HCT116 (cell line): Measurements from ENCODE around the gene ASAP3. TPM values are rescaled to one million over a fixed set of nuclear protein-coding genes. Genes with fewer than 3 reads are reported as not detected.

Experiments used
- ATAC-seq: fragments of 200-7000 bp; cut with Tn5 transposase; 2 replicates; pipeline ENCODE4 v1.9.1; 2020; ENCODE audit warnings: mild to moderate bottlenecking, moderate library complexity
- BruUV-seq: library from RNA; stranded (reverse); fragments of 400-500 nt; replicated peaks from 2 replicates; lab custom pipeline; 2021; lab: Mats Ljungman, UMichigan
- CTCF ChIA-PET: fragments of 300-600 bp; sonication (Branson Sonifier 250); formaldehyde crosslinking; loops from one replicate; lab custom pipeline; 2021; ENCODE audit warnings: antibody characterized with exemption; lab: Charles Lee
- POLR2A ChIA-PET: fragments of 300-600, 350-600 bp; sonication (Branson Sonifier 250); formaldehyde crosslinking; loops from one replicate; lab custom pipeline; 2021; ENCODE audit warnings: antibody characterized with exemption; lab: Charles Lee
- RAD21 ChIA-PET, 2 experiments: fragments of 300-600 bp; sonication (Branson Sonifier 250); formaldehyde crosslinking; loops; one replicate each; lab custom pipeline; 2023; ENCODE audit warnings: low total read pairs in 2 of 2; ENCODE audit not compliant: uncharacterized antibody in 2 of 2, unreplicated experiment in 2 of 2, low non-redundant PET in 1 of 2; lab: Charles Lee
- DNase-seq: peaks from one replicate; pipeline ENCODE4 v3.0.0-alpha.2; 2010; ENCODE audit warnings: low read depth, low spot score
- H2AFZ ChIP-seq: fragments of 200-600 bp; shearing (Covaris generic), sonication (generic); 2 replicates; pipeline ENCODE4 v1.6.1; 2017; ENCODE audit warnings: low read depth, mixed run types, mixed read lengths, antibody characterized with exemption, low read length; ENCODE audit not compliant: poor library complexity, severe bottlenecking
- H3K27ac ChIP-seq: 2 replicates; pipeline ENCODE4 v1.5.1; 2012; ENCODE audit warnings: low read depth, low read length
- H3K27me3 ChIP-seq: fragments of 200-600 bp; sonication (generic); 2 replicates; pipeline ENCODE4 v1.6.1; 2016; ENCODE audit warnings: mixed run types, low read length, mixed read lengths; ENCODE audit not compliant: insufficient read depth
- H3K36me3 ChIP-seq, 2 experiments: fragments of 200-500 bp in 1 of 2; fragments of 200-600 bp in 1 of 2; sonication (Bioruptor generic) in 1 of 2; sonication (generic) in 1 of 2; 2 replicates each; pipeline versions ENCODE4 v1.5.1 to v1.6.1; 2014 to 2016; ENCODE audit warnings: low read length in 2 of 2, inconsistent platforms in 1 of 2, mixed read lengths in 1 of 2, mixed run types in 1 of 2; ENCODE audit not compliant: insufficient read depth in 2 of 2, control insufficient read depth in 1 of 2
- H3K4me1 ChIP-seq, 2 experiments: fragments of 200-600 bp in 1 of 2; sonication (generic) in 1 of 2; 2 replicates each; pipeline versions ENCODE4 v1.5.1 to v1.6.1; 2012 to 2017; ENCODE audit warnings: low read length in 2 of 2, inconsistent platforms in 1 of 2, mild to moderate bottlenecking in 1 of 2, mixed read lengths in 1 of 2, mixed run types in 1 of 2, moderate library complexity in 1 of 2; ENCODE audit not compliant: insufficient read depth in 2 of 2, control insufficient read depth in 1 of 2
- H3K4me2 ChIP-seq: fragments of 200-600 bp; sonication (generic); 2 replicates; pipeline ENCODE4 v1.6.1; 2017; ENCODE audit warnings: mixed run types, low read length, mixed read lengths
- H3K4me3 ChIP-seq, 2 experiments: fragments of 200-600 bp in 1 of 2; sonication (generic) in 1 of 2; replicated peaks in 1 of 2; 2 replicates each; pipeline ENCODE4 v1.5.1; 2011 to 2016; ENCODE audit warnings: low read length in 2 of 2, control low read depth in 1 of 2, low read depth in 1 of 2, mild to moderate bottlenecking in 1 of 2, mixed read lengths in 1 of 2, mixed run types in 1 of 2
- H3K79me2 ChIP-seq: fragments of 200-600 bp; sonication (generic); 2 replicates; pipeline ENCODE4 v1.6.1; 2017; ENCODE audit warnings: mild to moderate bottlenecking, mixed run types, low read length, moderate library complexity, mixed read lengths; ENCODE audit not compliant: insufficient read depth
- H3K9ac ChIP-seq: fragments of 200-600 bp; sonication (generic); 2 replicates; pipeline ENCODE4 v1.6.1; 2016; ENCODE audit warnings: low read length, mixed read lengths
- H3K9me2 ChIP-seq: fragments of 200-600 bp; sonication (generic), shearing (Covaris generic); 2 replicates; pipeline ENCODE4 v1.6.1; 2017; ENCODE audit warnings: mixed run types, mild to moderate bottlenecking, moderate library complexity; ENCODE audit not compliant: insufficient read depth
- H3K9me3 ChIP-seq, 2 experiments: fragments of 200-500 bp in 1 of 2; fragments of 200-600 bp in 1 of 2; sonication (Bioruptor generic) in 1 of 2; sonication (generic) in 1 of 2; 2 replicates each; pipeline ENCODE4 v1.6.1; 2014 to 2017; ENCODE audit warnings: low read length in 2 of 2, mixed read lengths in 2 of 2, inconsistent platforms in 1 of 2, low read depth in 1 of 2, mild to moderate bottlenecking in 1 of 2, mixed run types in 1 of 2, moderate library complexity in 1 of 2; ENCODE audit not compliant: control insufficient read depth in 1 of 2, insufficient read depth in 1 of 2
- H4K20me1 ChIP-seq: fragments of 200-600 bp; sonication (generic), shearing (Covaris generic); 2 replicates; pipeline ENCODE4 v1.6.1; 2017; ENCODE audit warnings: mixed run types, mild to moderate bottlenecking, moderate library complexity; ENCODE audit not compliant: insufficient read depth
- CEBPB ChIP-seq: IDR thresholded peaks from 2 replicates; pipeline ENCODE4 v1.6.1; 2012; ENCODE audit warnings: low read depth
- CTCF ChIP-seq, 3 experiments: fragments of 200-600 bp in 1 of 3; sonication (generic) in 1 of 3; IDR thresholded peaks in 2 of 3; conservative IDR thresholded peaks in 1 of 3; 2 replicates each; pipeline ENCODE4 v1.5.1; 2012 to 2017; ENCODE audit warnings: low read depth in 2 of 3, low read length in 2 of 3, antibody characterized with exemption in 1 of 3, borderline replicate concordance in 1 of 3, control low read depth in 1 of 3, mild to moderate bottlenecking in 1 of 3, mixed read lengths in 1 of 3, mixed run types in 1 of 3, moderate library complexity in 1 of 3; ENCODE audit not compliant: insufficient read depth in 1 of 3
- EGR1 ChIP-seq: IDR thresholded peaks from 2 replicates; pipeline ENCODE4 v1.6.1; 2012; ENCODE audit warnings: low read depth
- ELF1 ChIP-seq: IDR thresholded peaks from 2 replicates; pipeline ENCODE4 v1.6.1; 2012; ENCODE audit warnings: low read depth, borderline replicate concordance
- JUND ChIP-seq: IDR thresholded peaks from 2 replicates; pipeline ENCODE4 v1.6.1; 2012
- MAX ChIP-seq: IDR thresholded peaks from 2 replicates; pipeline ENCODE4 v1.6.1; 2012
- POLR2A ChIP-seq: IDR thresholded peaks from 2 replicates; pipeline ENCODE4 v1.7.0; 2011; ENCODE audit warnings: borderline replicate concordance; ENCODE audit not compliant: insufficient read depth, insufficient read length; ENCODE audit errors: extremely low read depth
- POLR2AphosphoS5 ChIP-seq: IDR thresholded peaks from 2 replicates; pipeline ENCODE4 v1.6.1; 2011; ENCODE audit warnings: mild to moderate bottlenecking, low read depth, low read length, moderate library complexity
- REST ChIP-seq: IDR thresholded peaks from 2 replicates; pipeline ENCODE4 v1.6.1; 2012; ENCODE audit warnings: low read depth
- SP1 ChIP-seq: IDR thresholded peaks from 2 replicates; pipeline ENCODE4 v1.6.1; 2012; ENCODE audit warnings: low read depth
- SRF ChIP-seq: IDR thresholded peaks from 2 replicates; pipeline ENCODE4 v1.6.1; 2012; ENCODE audit warnings: low read depth
- ZBTB33 ChIP-seq: IDR thresholded peaks from 2 replicates; pipeline ENCODE4 v1.6.1; 2011; ENCODE audit warnings: mild to moderate bottlenecking, low read length, moderate library complexity; ENCODE audit not compliant: insufficient replicate concordance; ENCODE audit errors: extremely low read depth
- ZFX ChIP-seq: fragments of 450-650 bp; IDR thresholded peaks from 2 replicates; pipeline ENCODE4 v1.6.1; 2017
- ZNF274 ChIP-seq: fragments of 200-500 bp; sonication (Bioruptor generic); IDR thresholded peaks from 2 replicates; pipeline ENCODE4 v1.6.1; 2014; ENCODE audit warnings: mild to moderate bottlenecking, low read depth, low read length, inconsistent platforms
- intact Hi-C: fragments of 100-400 bp; cut with micrococcal nuclease; formaldehyde crosslinking; loops from 2 replicates; pipeline ENCODE4 v1.10.0; 2022
- total RNA-seq: library from RNA; stranded (reverse); gene quantifications from one replicate; pipeline ENCODE4 v1.2.1, GENCODE V29; 2021; ENCODE audit not compliant: unreplicated experiment

Gene ASAP3
- total RNA-seq, 1 experiment from 2014 or later, result 19.7 TPM

- H3K79me2 ChIP-seq, result peaks cover 6% of the 10 kb centered on the region; the same call in 1 of the 2 replicates
- ChIA-PET CTCF (no interaction called here), POLR2A (no interaction called here), RAD21 (no interaction called here)
- H3K4me2 ChIP-seq, result no peak overlapping the region
- DNase-seq (no peak), ATAC-seq (no peak)
- H3K27ac ChIP-seq, result no peak overlapping the region
- TF ChIP-seq ZNF274, result no peak
- no peak for TF ChIP-seq CTCF (IDR thresholded peaks at IDR 0.05 in 2 of 3, conservative IDR thresholded peaks at IDR 0.05 in 1 of 3; ENCODE audit: borderline replicate concordance in 1 of 3, insufficient read depth in 1 of 3, low read depth in 2 of 3, low read length in 2 of 3)
- no peak for TF ChIP-seq ELF1
- TF ChIP-seq ZFX, result no peak
- TF ChIP-seq POLR2A, result no peak
- H3K4me1 ChIP-seq, result no peaks in the 10 kb centered on the region
- no peaks in the 10 kb centered on the region for H3K27me3 ChIP-seq
- peaks cover 26 to 39% of the 10 kb centered on the region in 2 experiments for H3K36me3 ChIP-seq
- no peak overlapping the region for H3K9ac ChIP-seq
- no peaks in the 10 kb centered on the region for H3K9me2 ChIP-seq
- intact Hi-C loops, result no loop called here
- no TSS peak for BruUV-seq
- no peak overlapping the region for H3K4me3 ChIP-seq
- no peaks in the 10 kb centered on the region; the same call in 1 of the 2 replicates for H4K20me1 ChIP-seq
- H3K9me3 ChIP-seq, result no peaks in the 10 kb centered on the region
- H2AFZ ChIP-seq, result no peak overlapping the region
Measured at GRCh38 chr1:23517581-23517980, 33.6 kb upstream of the ASAP3 start.

GRCh38 chr1:23515905-23516304, 31.9 kb upstream of the ASAP3 start:
- Histone ChIP-seq H2AFZ (no peak overlapping the region), H3K36me3 (peaks cover 23 to 32% of the 10 kb centered on the region in 2 experiments), H3K9me2 (no peaks in the 10 kb centered on the region), H3K4me3 (no peak overlapping the region), H3K9ac (no peak overlapping the region), H3K27me3 (no peaks in the 10 kb centered on the region), H3K9me3 (no peaks in the 10 kb centered on the region), H3K27ac (no peak overlapping the region), H3K4me2 (no peak overlapping the region), H4K20me1 (no peaks in the 10 kb centered on the region; the same call in 1 of the 2 replicates), H3K79me2 (no peaks in the 10 kb centered on the region), H3K4me1 (no peaks in the 10 kb centered on the region)
- ChIA-PET POLR2A (no interaction called here), CTCF (interaction anchor here (2.3 to 2.7 kb wide), 2 partner anchors 12 to 19 kb away, joined by 8 to 10 read pairs; no protein-coding TSS in a partner anchor), RAD21 (no interaction called here)
- ATAC-seq (no peak), DNase-seq (no peak)
- no TSS peak for BruUV-seq
- intact Hi-C loops, result no loop called here
- TF ChIP-seq REST, result no peak
- TF ChIP-seq SP1, result no peak
- no peak for TF ChIP-seq POLR2AphosphoS5
- TF ChIP-seq EGR1, result no peak
- no peak for TF ChIP-seq ZBTB33
- no peak for TF ChIP-seq JUND
- no peak for TF ChIP-seq CEBPB
- no peak for TF ChIP-seq SRF
- no peak for TF ChIP-seq MAX
